ENCODE data around the gene GK2.

The GK2 gene

DNA sequence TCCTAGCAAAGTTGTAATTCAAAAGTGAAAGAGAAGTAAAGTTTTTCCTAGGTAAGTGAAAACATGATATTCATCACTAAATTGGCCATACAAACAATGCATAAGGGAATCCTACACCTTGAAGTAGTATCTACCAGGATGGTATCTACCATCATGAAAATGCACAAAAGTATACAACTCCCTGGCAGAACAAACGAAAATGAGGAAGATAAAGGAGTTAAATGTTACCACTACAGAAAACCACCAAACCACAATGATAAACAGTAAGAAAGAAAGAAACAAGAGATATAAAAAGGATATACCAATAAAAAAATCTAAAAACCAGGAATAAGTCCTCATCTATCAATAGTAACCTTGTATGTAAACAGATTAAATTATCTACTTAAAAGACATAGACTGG lies 26.9 kb downstream of the GK2 start:
- DNase-seq, result no peak

DNA sequence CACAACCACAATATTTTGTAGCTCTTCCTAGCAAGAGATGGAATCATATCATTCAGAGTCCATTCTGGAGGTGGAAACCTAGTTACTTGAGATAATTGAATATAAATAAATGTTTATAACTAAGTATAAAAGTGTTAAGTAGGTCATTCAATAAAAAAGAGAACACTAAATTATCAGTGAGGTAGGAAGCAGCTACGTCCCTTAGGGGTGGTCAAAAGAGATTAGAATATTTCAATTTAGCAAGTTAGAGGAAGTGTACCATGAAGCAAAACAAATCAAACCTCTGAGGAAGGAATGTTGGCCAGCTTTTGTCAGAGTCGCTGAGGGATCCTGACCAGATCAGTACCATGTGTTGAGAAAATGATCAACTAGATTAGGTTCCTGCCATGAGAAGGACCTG lies 38.0 kb downstream of the GK2 start:
- no peak for DNase-seq

DNA sequence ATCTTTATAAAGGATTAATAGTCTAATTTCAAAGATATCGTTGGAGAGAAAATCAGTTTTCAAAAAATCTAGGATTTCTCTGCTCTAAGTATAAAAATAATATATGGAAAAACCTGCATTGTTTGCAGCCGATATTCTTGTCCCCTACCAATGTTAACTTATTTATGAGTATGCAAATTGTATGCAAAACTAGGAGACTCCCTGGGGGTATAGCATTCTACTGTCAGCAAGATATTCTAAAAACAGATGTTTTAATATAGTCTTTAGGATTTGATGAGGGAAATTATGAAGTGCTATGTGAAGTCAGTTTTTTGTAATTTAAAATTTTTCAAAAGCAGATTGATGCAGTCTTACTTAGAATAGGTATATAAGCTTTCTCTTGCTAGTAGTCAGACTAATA lies 40.9 kb downstream of the GK2 start:
- DNase-seq, result no peak

DNA sequence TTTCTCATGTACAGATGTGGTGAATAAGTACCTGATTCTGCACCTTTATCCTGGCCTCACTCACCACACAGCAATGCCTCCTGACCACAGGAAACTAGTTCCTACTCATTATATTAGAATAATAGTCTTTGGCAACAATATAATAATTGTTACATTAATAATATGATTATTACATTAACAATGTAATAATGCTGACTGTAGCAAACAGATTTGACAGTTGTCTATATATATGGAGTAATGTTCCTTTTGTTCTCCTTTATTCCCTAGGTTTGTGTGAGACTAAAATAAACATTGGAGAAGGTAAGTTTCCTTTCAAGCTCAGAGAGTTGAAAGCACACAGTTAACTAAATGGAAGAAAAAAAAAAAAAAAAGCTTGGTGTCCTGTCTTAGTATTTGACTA lies 41.6 kb downstream of the GK2 start:
- no peak for DNase-seq

DNA sequence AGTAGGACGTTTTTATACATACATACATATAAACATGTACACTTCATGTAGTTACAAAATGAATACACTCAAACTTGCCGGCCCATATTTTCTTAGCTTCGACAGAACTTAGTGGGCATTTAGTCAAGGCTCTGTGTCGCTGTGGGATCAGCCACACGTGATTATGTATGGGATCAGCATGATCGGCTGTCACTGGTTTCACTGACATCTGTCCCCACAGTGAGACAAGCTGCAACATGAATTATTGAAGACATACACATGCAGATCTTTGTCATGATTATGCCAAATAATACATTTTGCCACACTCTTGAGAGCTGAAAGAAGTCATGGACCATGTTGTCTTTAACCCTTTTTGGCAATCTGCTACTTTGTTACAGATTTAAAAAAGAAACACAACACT lies 44.0 kb downstream of the GK2 start:
- no peak for DNase-seq

DNA sequence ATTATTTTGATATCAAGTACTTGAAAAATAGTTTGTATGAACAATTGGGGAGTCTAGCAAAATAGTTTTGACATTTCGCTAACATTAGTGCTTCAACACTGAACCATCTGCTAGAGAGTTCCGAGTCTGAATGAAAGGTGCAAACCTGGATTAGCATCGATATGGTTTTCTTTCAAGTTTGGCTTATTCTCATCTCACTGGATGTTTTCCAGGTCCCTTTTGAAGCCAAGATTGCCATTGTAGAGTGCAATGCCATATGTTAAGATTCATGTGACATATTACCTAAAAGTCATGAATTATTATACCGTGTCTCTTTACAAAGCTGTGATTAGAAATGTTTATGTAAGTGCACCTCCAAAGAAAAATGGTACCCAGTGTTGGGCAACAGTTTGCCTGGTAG lies 45.4 kb downstream of the GK2 start:
- DNase-seq, result no peak

DNA sequence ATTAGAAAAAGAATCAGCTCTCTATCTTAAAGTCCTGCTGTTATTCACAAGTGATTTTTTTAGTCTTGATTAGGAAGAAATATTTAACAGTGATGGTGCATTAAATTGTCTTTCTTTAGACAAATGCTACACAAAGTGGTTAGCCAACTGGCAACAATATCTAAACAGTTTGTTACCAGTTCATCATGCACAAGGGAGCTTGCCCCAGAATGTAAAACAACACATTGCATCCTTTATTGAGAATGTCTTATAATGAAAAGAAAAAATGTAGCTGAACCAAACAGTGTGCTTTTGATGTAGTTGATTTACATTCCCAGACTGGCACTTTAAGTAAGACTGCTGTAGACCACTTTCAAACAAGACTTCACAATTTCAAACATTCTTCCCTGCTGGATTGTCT lies 48.0 kb downstream of the GK2 start:
- DNase-seq, result no peak

DNA sequence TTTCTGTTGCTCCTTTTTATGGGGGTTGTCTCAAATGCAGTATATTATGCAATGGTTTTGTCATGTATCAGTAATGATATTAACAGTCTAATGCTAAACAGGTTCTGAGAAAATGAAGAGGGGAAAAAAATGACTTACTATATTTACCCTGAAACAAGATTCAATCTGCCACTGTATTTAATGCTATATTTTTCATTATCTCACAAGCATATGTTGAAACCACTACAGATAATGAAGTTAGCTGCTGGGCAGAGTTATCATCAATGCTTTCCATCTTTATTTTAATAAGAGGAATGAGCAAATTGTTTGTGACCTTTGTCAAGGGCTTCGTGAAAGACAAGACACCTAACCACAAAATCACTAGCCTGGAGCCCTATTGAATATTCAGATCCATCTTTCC lies 49.6 kb downstream of the GK2 start:
- no peak for DNase-seq

DNA sequence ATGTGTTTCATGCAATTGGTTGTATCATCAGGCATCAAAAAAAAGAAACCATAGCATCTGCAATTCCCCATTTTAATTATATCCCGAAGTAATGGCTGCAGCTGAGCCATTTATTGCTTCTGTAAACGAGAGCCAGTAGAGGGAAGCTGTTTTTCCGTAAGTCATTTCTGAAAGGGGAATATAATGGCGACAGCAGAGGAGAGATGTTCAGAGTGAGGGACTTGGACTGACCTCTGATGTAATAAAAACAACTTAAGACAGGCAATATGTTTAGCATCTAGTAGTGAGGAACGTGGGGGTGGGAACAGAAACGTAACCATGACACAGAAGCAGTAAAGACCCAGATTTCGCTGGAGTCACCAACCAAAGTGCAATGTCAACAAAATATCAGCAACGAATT lies 50.7 kb downstream of the GK2 start:
- DNase-seq, result no peak
